DND-41 (cell line): ENCODE data around the gene ASIC4.

Experiments
- ATAC-seq: fragments of 200-7000 bp; cut with Tn5 transposase; 3 replicates; pipeline ENCODE4 v1.9.1; 2021; ENCODE audit warnings: low read depth; ENCODE audit not compliant: insufficient read depth
- DNase-seq: peaks from one replicate; pipeline ENCODE4 v3.0.0-alpha.2; 2020
- H2AFZ ChIP-seq: 2 replicates; pipeline ENCODE4 v1.6.0; 2012; ENCODE audit warnings: low read depth, low read length
- H3K27ac ChIP-seq: 2 replicates; pipeline ENCODE4 v1.5.1; 2012; ENCODE audit warnings: low read length, inconsistent platforms
- H3K27me3 ChIP-seq: fragments of 200-600 bp; sonication (generic); 2 replicates; pipeline ENCODE4 v1.6.0; 2012; ENCODE audit warnings: low read length, mild to moderate bottlenecking, inconsistent platforms; ENCODE audit not compliant: insufficient read depth, poor library complexity
- H3K36me3 ChIP-seq: 2 replicates; pipeline ENCODE4 v1.5.1; 2012; ENCODE audit warnings: low read length, inconsistent platforms; ENCODE audit not compliant: insufficient read depth
- H3K4me1 ChIP-seq: 2 replicates; pipeline ENCODE4 v1.5.1; 2012; ENCODE audit warnings: mild to moderate bottlenecking, low read length; ENCODE audit not compliant: insufficient read depth
- H3K4me2 ChIP-seq: 2 replicates; pipeline ENCODE4 v1.6.0; 2012; ENCODE audit warnings: mild to moderate bottlenecking, moderate library complexity, low read length, inconsistent platforms; ENCODE audit not compliant: insufficient read depth
- H3K4me3 ChIP-seq, 2 experiments: fragments of 200-600 bp in 1 of 2; shearing (Covaris generic) in 1 of 2; 2 replicates each; pipeline ENCODE4 v1.5.1; 2012 to 2016; ENCODE audit warnings: inconsistent platforms in 2 of 2, low read length in 2 of 2, mild to moderate bottlenecking in 2 of 2, low read depth in 1 of 2, moderate library complexity in 1 of 2
- H3K79me2 ChIP-seq: 2 replicates; pipeline ENCODE4 v1.6.0; 2012; ENCODE audit warnings: low read length, inconsistent platforms; ENCODE audit not compliant: insufficient read depth
- H3K9ac ChIP-seq: 2 replicates; pipeline ENCODE4 v1.6.0; 2012; ENCODE audit warnings: low read depth, mild to moderate bottlenecking, inconsistent platforms, low read length, moderate library complexity
- H3K9me3 ChIP-seq: 2 replicates; pipeline ENCODE4 v1.5.1; 2012; ENCODE audit warnings: low read length, moderate library complexity, mild to moderate bottlenecking, inconsistent platforms; ENCODE audit not compliant: insufficient read depth, severe bottlenecking
- H4K20me1 ChIP-seq: 2 replicates; pipeline ENCODE4 v1.6.0; 2012; ENCODE audit warnings: low read length; ENCODE audit not compliant: insufficient read depth
- CTCF ChIP-seq: IDR thresholded peaks from 2 replicates; pipeline ENCODE4 v1.5.1; 2012; ENCODE audit warnings: borderline replicate concordance, low read length, moderate library complexity, mild to moderate bottlenecking; ENCODE audit not compliant: poor library complexity, severe bottlenecking; ENCODE audit errors: extremely low read depth
- EZH2 ChIP-seq: IDR thresholded peaks from 3 replicates; pipeline ENCODE4 v1.6.1; 2012; ENCODE audit warnings: borderline replicate concordance, low read depth, mild to moderate bottlenecking, moderate library complexity, low read length, inconsistent platforms; ENCODE audit not compliant: severe bottlenecking

The ASIC4 gene

GRCh38 chr2:219566640-219567039, 52.4 kb downstream of the ASIC4 start:
- Histone ChIP-seq H3K27me3 (peaks cover 1% of the 10 kb centered on the region), H3K27ac (no peak overlapping the region), H3K4me2 (no peak overlapping the region), H2AFZ (no peak overlapping the region), H3K4me1 (peaks cover 6% of the 10 kb centered on the region), H4K20me1 (no peaks in the 10 kb centered on the region), H3K9me3 (no peaks in the 10 kb centered on the region), H3K4me3 (no peak overlapping the region), H3K9ac (no peak overlapping the region), H3K79me2 (no peaks in the 10 kb centered on the region), H3K36me3 (no peaks in the 10 kb centered on the region; the same call in 1 of the 2 replicates)
- DNase-seq: no peak
- ATAC-seq: no peak
- TF ChIP-seq CTCF (no peak), EZH2 (no peak)

GRCh38 chr2:219567131-219567530, 52.8 kb downstream of the ASIC4 start:
- H3K4me1 ChIP-seq: peaks cover 9% of the 10 kb centered on the region
- no peaks in the 10 kb centered on the region; the same call in 1 of the 2 replicates for H3K36me3 ChIP-seq
- ATAC-seq: no peak
- no peaks in the 10 kb centered on the region for H4K20me1 ChIP-seq
- H3K4me3 ChIP-seq: no peak overlapping the region
- H3K9me3 ChIP-seq: no peaks in the 10 kb centered on the region
- no peak for DNase-seq
- no peak overlapping the region for H3K4me2 ChIP-seq
- peaks cover 6% of the 10 kb centered on the region for H3K27me3 ChIP-seq
- H3K79me2 ChIP-seq: no peaks in the 10 kb centered on the region
- no peak overlapping the region for H3K9ac ChIP-seq
- no peak overlapping the region for H3K27ac ChIP-seq
- no peak overlapping the region for H2AFZ ChIP-seq
- TF ChIP-seq EZH2 (no peak), CTCF (no peak)

- no peak overlapping the region for H3K9ac ChIP-seq
- H2AFZ ChIP-seq: no peak overlapping the region
- no peak for TF ChIP-seq EZH2
- TF ChIP-seq CTCF: no peak
- no peaks in the 10 kb centered on the region; the same call in 1 of the 2 replicates for H3K36me3 ChIP-seq
- H3K9me3 ChIP-seq: no peaks in the 10 kb centered on the region
- peaks cover 9% of the 10 kb centered on the region for H3K4me1 ChIP-seq
- no peaks in the 10 kb centered on the region for H3K79me2 ChIP-seq
- peaks cover 8% of the 10 kb centered on the region for H3K27me3 ChIP-seq
- no peak overlapping the region for H3K4me2 ChIP-seq
- no peak overlapping the region for H3K4me3 ChIP-seq
- no peaks in the 10 kb centered on the region for H4K20me1 ChIP-seq
- H3K27ac ChIP-seq: no peak overlapping the region
- no peak for ATAC-seq
- no peak for DNase-seq
These were observed 53.6 kb downstream of the ASIC4 start for GRCh38 chr2:219567791-219568361.
